ENCODE results near the gene NUDT19. TPM values are rescaled to one million over a fixed set of nuclear protein-coding genes. Genes with fewer than 3 reads are reported as not detected.

Gene NUDT19
- total RNA-seq: 13.3 to 14.2 TPM (median 14.0 TPM) in 3 replicates

DNA sequence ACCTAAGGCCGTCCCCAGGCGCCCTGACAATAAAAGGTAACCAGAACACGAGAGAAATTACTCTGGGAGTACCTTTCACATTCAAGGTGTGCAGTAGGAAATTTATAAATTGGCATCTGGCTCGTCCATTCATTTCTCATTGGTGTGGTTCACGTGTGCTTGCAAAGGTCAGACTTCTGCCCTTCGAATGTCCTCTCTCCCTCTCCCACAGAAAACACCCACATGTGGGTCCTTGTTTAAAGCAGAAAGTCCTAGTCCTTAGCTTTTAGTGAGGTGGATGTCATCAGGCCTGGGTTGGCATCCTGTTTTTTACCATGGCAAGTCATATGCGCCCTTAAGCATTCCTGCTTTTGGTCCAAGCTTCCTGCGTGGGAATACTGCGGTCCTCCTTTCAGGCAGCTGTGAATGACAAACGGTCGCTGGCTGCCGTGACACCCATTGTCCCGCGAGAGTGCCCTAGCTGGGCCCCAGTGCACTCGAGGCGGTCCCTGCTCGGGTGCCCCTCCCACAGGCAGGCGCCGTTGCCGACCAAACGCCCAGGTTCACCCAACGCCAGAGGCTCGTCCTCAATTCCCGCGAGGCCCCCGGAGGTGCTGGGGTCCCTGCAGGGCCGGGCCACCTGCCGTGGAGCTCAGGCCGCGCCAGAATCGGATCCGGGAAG, at the start of gene NUDT19:
NUDT19 (plus strand) TSS at position 531 of the 661 bp plus-strand sequence. CDS start 140 bp downstream, outside the sequence.
- Mint-ChIP-seq H3K27me3 (ENCODE audit: low read depth) (no peaks in the 10 kb centered on the region), H3K27ac (peak within 1 kb of the TSS; percentile 90), H3K4me1 (peaks cover 41% of the 10 kb centered on the region), H3K36me3 (no peaks in the 10 kb centered on the region), H3K9me3 (no peaks in the 10 kb centered on the region), H3K4me3 (peak within 1 kb of the TSS; percentile 77)
- TF ChIP-seq CTCF (IDR thresholded peaks at IDR 0.05; ENCODE audit: unreplicated experiment): no peak
- peak; percentile 51 to 75 for DNase-seq (ENCODE audit: low spot score in 2 of 2, unreplicated experiment in 2 of 2)

DNA sequence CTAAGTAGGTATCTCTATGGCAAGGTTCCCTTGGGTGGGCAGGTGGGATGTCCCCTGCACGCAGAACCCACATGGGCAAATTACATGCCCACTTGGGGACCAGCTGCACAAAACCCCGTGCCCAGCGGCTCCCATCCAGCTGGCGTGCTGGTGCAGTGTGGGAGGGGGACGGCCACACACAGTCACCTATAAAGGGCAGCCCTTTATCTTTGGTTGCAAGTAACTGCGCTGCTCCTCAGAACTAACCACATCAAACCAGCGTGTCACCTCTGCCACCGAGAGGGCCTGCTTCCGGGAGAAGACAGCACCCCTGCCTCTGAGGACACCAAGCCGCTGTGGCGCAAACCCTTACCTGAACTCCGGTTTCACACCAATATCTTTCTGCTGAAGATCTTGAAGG, 48.9 kb upstream of the NUDT19 start:
- TF ChIP-seq CTCF (IDR thresholded peaks at IDR 0.05; ENCODE audit: unreplicated experiment): no peak
- Mint-ChIP-seq H3K27me3 (ENCODE audit: low read depth) (no peaks in the 10 kb centered on the region), H3K4me3 (no peak overlapping the region), H3K27ac (no peak overlapping the region), H3K4me1 (no peaks in the 10 kb centered on the region), H3K36me3 (peaks cover 55% of the 10 kb centered on the region), H3K9me3 (no peaks in the 10 kb centered on the region)
- DNase-seq (ENCODE audit: low spot score in 2 of 2, unreplicated experiment in 2 of 2): no peak

- Mint-ChIP-seq H3K36me3 (peaks cover 42% of the 10 kb centered on the region), H3K27ac (no peak overlapping the region), H3K27me3 (ENCODE audit: low read depth) (no peaks in the 10 kb centered on the region), H3K4me3 (no peak overlapping the region), H3K4me1 (no peaks in the 10 kb centered on the region), H3K9me3 (no peaks in the 10 kb centered on the region)
- DNase-seq (ENCODE audit: low spot score in 2 of 2, unreplicated experiment in 2 of 2): no peak
- TF ChIP-seq CTCF (IDR thresholded peaks at IDR 0.05; ENCODE audit: unreplicated experiment): no peak
These were observed 45.1 kb upstream of the NUDT19 start for GRCh38 chr19:32646556-32646955.

DNA sequence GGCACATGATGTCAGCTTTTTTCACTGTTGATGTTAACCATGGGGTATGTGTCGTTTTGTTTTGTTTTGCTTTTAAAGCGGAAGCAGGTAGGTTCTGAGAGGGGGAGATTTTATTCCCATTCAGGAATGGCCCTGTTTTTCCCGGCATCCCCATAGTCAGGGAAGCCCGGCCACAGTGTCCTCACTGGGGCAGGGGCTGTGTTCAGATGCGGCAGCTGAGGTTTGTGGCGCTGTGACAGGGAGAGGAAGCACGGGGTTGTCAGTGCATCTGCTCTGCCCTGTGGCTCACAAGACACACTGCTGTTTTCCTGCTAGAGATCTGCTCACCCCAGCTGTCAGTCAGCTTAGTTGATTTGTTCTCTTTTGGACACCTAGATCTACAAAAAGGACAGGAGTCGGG, 44.3 kb upstream of the NUDT19 start:
- DNase-seq (ENCODE audit: low spot score in 2 of 2, unreplicated experiment in 2 of 2): no peak
- H3K4me3 Mint-ChIP-seq: no peak overlapping the region
- peaks cover 5% of the 10 kb centered on the region for H3K4me1 Mint-ChIP-seq
- no peaks in the 10 kb centered on the region for H3K9me3 Mint-ChIP-seq
- no peak for TF ChIP-seq CTCF (IDR thresholded peaks at IDR 0.05; ENCODE audit: unreplicated experiment)
- H3K27ac Mint-ChIP-seq: no peak overlapping the region
- H3K27me3 Mint-ChIP-seq (ENCODE audit: low read depth): no peaks in the 10 kb centered on the region
- peaks cover 38% of the 10 kb centered on the region for H3K36me3 Mint-ChIP-seq

DNA sequence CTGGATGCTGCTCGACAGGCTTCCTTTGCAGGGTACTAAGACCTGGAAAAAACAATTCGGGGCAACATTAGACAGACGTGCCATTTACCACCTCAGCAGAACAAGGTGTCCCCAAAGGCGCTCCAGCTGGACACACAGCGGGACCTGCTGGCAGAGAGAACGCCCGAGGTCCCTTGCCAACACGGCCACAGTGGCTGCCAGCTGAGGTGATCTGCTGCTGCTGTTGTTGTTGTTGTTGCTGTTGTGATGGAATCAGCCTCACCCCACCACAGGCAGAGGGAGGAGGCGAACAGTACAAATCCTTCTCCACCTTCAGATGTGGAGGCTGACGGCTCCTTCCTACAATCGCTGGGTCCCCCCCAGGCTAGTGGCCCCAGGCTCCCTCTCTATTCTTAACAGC, 41.9 kb upstream of the NUDT19 start:
- no peaks in the 10 kb centered on the region for H3K9me3 Mint-ChIP-seq
- no peak overlapping the region for H3K27ac Mint-ChIP-seq
- peaks cover 15% of the 10 kb centered on the region for H3K4me1 Mint-ChIP-seq
- no peak for DNase-seq (ENCODE audit: low spot score in 2 of 2, unreplicated experiment in 2 of 2)
- peaks cover 29% of the 10 kb centered on the region for H3K36me3 Mint-ChIP-seq
- TF ChIP-seq CTCF (IDR thresholded peaks at IDR 0.05; ENCODE audit: unreplicated experiment): no peak
- no peaks in the 10 kb centered on the region for H3K27me3 Mint-ChIP-seq (ENCODE audit: low read depth)
- H3K4me3 Mint-ChIP-seq: no peak overlapping the region
